Fibroblast of lung (primary cell): ENCODE results near the gene WHRN. TPM values are rescaled to one million over a fixed set of nuclear protein-coding genes. Genes with fewer than 3 reads are reported as not detected.

Source experiments
- DNase-seq, 2 donors: peaks; one replicate each; pipeline versions ENCODE4 v3.0.0 to v3.0.0-alpha.2; 2010; ENCODE audit warnings: low read depth in 2 of 2
- H2AFZ ChIP-seq: 2 replicates; pipeline ENCODE4 v1.5.1; 2012; ENCODE audit warnings: low read length, control low read depth, inconsistent platforms
- H3K27ac ChIP-seq: 2 replicates; pipeline ENCODE4 v1.5.1; 2011; ENCODE audit warnings: low read length, control low read depth; ENCODE audit not compliant: insufficient read depth
- H3K27me3 ChIP-seq: 2 replicates; pipeline ENCODE4 v1.5.1; 2011; ENCODE audit warnings: mild to moderate bottlenecking, low read length; ENCODE audit not compliant: control insufficient read depth, insufficient read depth
- H3K36me3 ChIP-seq: 2 replicates; pipeline ENCODE4 v1.5.1; 2011; ENCODE audit warnings: low read length; ENCODE audit not compliant: control insufficient read depth, insufficient read depth
- H3K4me1 ChIP-seq: 2 replicates; pipeline ENCODE4 v1.5.1; 2011; ENCODE audit warnings: low read length; ENCODE audit not compliant: control insufficient read depth, insufficient read depth; ENCODE audit errors: extremely low read depth
- H3K4me2 ChIP-seq: 2 replicates; pipeline ENCODE4 v1.5.1; 2011; ENCODE audit warnings: low read length, control low read depth; ENCODE audit not compliant: insufficient read depth; ENCODE audit errors: extremely low read depth
- H3K4me3 ChIP-seq, 4 experiments: fragments of 200-600 bp in 1 of 4; sonication (generic) in 1 of 4; replicated peaks in 1 of 4; 2 replicates each; pipeline ENCODE4 v1.5.1; 2011 to 2016; ENCODE audit warnings: low read length in 4 of 4, low read depth in 3 of 4, mild to moderate bottlenecking in 3 of 4, control low read depth in 2 of 4, inconsistent platforms in 1 of 4, mixed read lengths in 1 of 4; ENCODE audit not compliant: insufficient read depth in 1 of 4; ENCODE audit errors: control extremely low read depth in 1 of 4
- H3K79me2 ChIP-seq: 2 replicates; pipeline ENCODE4 v1.5.1; 2012; ENCODE audit warnings: mild to moderate bottlenecking, low read length, inconsistent platforms; ENCODE audit not compliant: control insufficient read depth, insufficient read depth
- H3K9ac ChIP-seq: 2 replicates; pipeline ENCODE4 v1.5.1; 2011; ENCODE audit warnings: mild to moderate bottlenecking, low read length, control low read depth; ENCODE audit not compliant: insufficient read depth
- H3K9me3 ChIP-seq: 2 replicates; pipeline ENCODE4 v1.5.1; 2012; ENCODE audit warnings: low read depth, low read length; ENCODE audit not compliant: control insufficient read depth, insufficient read depth
- H4K20me1 ChIP-seq: 2 replicates; pipeline ENCODE4 v1.5.1; 2011; ENCODE audit warnings: low read length; ENCODE audit not compliant: control insufficient read depth, insufficient read depth; ENCODE audit errors: extremely low read depth
- CTCF ChIP-seq, 2 donors: IDR thresholded peaks in 1 of 2; conservative IDR thresholded peaks in 1 of 2; 1 replicate in 1 of 2; 2 replicates in 1 of 2; pipeline ENCODE4 v1.5.1; 2011 to 2012; ENCODE audit warnings: low read length in 2 of 2, control low read depth in 1 of 2, inconsistent platforms in 1 of 2, low read depth in 1 of 2, mild to moderate bottlenecking in 1 of 2
- EZH2 ChIP-seq: IDR thresholded peaks from 2 replicates; pipeline ENCODE4 v1.5.1; 2012; ENCODE audit warnings: low read length, control low read depth, mild to moderate bottlenecking; ENCODE audit errors: missing control alignments
- polyA plus RNA-seq, 2 donors: library from polyadenylated mRNA; depleted of rRNA in 1 of 2; stranded (reverse) in 1 of 2; unstranded in 1 of 2; fragments of >200 nt; gene quantifications; 2 replicates each; pipeline ENCODE4 v1.2.1, GENCODE V29; 2011 to 2012; ENCODE audit warnings: missing spikeins in 1 of 2
- total RNA-seq: library from RNA; depleted of rRNA; stranded (reverse); fragments of >200 nt; gene quantifications from 2 replicates; pipeline ENCODE4 v1.2.1, GENCODE V29; 2014

The WHRN gene
- total and polyA plus RNA-seq, 2 donors (not counting 1 experiment from before 2014, with no cell fraction given): 0.16 to 1.8 TPM

GRCh38 chr9:114383521-114384231 lies 121.6 kb downstream of the WHRN start:
- Histone ChIP-seq H2AFZ (peak overlapping the region; percentile 39), H3K27ac (peak overlapping the region; percentile 74), H3K79me2 (peaks cover 12% of the 10 kb centered on the region)

GRCh38 chr9:114382699-114383520 lies 122.4 kb downstream of the WHRN start:
- TF ChIP-seq CTCF (conservative IDR thresholded peaks at IDR 0.05 in 1 of 2, IDR thresholded peaks at IDR 0.05 in 1 of 2; ENCODE audit: low read depth in 1 of 2, low read length in 2 of 2) (peak in 1 of 2 donors; percentile 27), EZH2 (no peak)
- H2AFZ ChIP-seq: peak overlapping the region; percentile 39
- no peaks in the 10 kb centered on the region for H3K36me3 ChIP-seq
- no peak for DNase-seq
- H3K9me3 ChIP-seq: no peaks in the 10 kb centered on the region
- peak overlapping the region in 1 of 4 experiments; percentile 1 for H3K4me3 ChIP-seq
- peak overlapping the region; percentile 48 for H3K4me2 ChIP-seq
- no peaks in the 10 kb centered on the region for H3K27me3 ChIP-seq
- peak overlapping the region; percentile 74 for H3K27ac ChIP-seq
- peaks cover 29% of the 10 kb centered on the region for H3K4me1 ChIP-seq
- H3K79me2 ChIP-seq: peaks cover 12% of the 10 kb centered on the region
- no peaks in the 10 kb centered on the region for H4K20me1 ChIP-seq
- H3K9ac ChIP-seq: peak overlapping the region; percentile 48

More at GRCh38 chr9:114383521-114384231, 121.6 kb downstream of the WHRN start:
- TF ChIP-seq EZH2 (no peak), CTCF (conservative IDR thresholded peaks at IDR 0.05 in 1 of 2, IDR thresholded peaks at IDR 0.05 in 1 of 2; ENCODE audit: low read depth in 1 of 2, low read length in 2 of 2) (no peak)
- H3K9me3 ChIP-seq: no peaks in the 10 kb centered on the region
- no peaks in the 10 kb centered on the region for H3K27me3 ChIP-seq
- peak overlapping the region; percentile 48 for H3K9ac ChIP-seq
- H4K20me1 ChIP-seq: no peaks in the 10 kb centered on the region
- peaks cover 34% of the 10 kb centered on the region for H3K4me1 ChIP-seq
- H3K36me3 ChIP-seq: no peaks in the 10 kb centered on the region
- H3K4me2 ChIP-seq: peak overlapping the region; percentile 48
- DNase-seq: peak; percentile 27 to 76
- peak overlapping the region in 1 of 4 experiments; percentile 1 for H3K4me3 ChIP-seq

- no peak for DNase-seq
- Histone ChIP-seq H3K27me3 (no peaks in the 10 kb centered on the region), H3K4me3 (no peak overlapping the region), H3K4me2 (no peak overlapping the region), H3K79me2 (no peaks in the 10 kb centered on the region), H2AFZ (no peak overlapping the region), H4K20me1 (no peaks in the 10 kb centered on the region), H3K9ac (no peak overlapping the region), H3K36me3 (peaks cover 2% of the 10 kb centered on the region), H3K4me1 (peaks cover 10% of the 10 kb centered on the region), H3K9me3 (no peaks in the 10 kb centered on the region), H3K27ac (no peak overlapping the region)
- TF ChIP-seq EZH2 (no peak), CTCF (conservative IDR thresholded peaks at IDR 0.05 in 1 of 2, IDR thresholded peaks at IDR 0.05 in 1 of 2; ENCODE audit: low read depth in 1 of 2, low read length in 2 of 2) (no peak)
Measured at GRCh38 chr9:114378883-114379282, 126.4 kb downstream of the WHRN start.
